A673 (cell line): ENCODE data around the gene NEDD4L.

ENCODE experiments used
- EZH2 ChIP-seq: fragments of 200-600 bp; sonication (generic); IDR thresholded peaks from 2 replicates; pipeline ENCODE4 v1.6.1; 2017; ENCODE audit warnings: borderline replicate concordance, low read depth, mild to moderate bottlenecking, mixed read lengths, antibody characterized with exemption, low read length; ENCODE audit not compliant: poor library complexity, severe bottlenecking
- TF ChIP-seq, protein P1 (sequence below): fragments of 300-800, 200-600 bp; sonication (generic); conservative IDR thresholded peaks from 2 replicates; pipeline ENCODE4 v1.5.1; 2017; ENCODE audit warnings: low read depth, mild to moderate bottlenecking, antibody characterized with exemption, low read length, moderate library complexity, mixed read lengths

DNA sequence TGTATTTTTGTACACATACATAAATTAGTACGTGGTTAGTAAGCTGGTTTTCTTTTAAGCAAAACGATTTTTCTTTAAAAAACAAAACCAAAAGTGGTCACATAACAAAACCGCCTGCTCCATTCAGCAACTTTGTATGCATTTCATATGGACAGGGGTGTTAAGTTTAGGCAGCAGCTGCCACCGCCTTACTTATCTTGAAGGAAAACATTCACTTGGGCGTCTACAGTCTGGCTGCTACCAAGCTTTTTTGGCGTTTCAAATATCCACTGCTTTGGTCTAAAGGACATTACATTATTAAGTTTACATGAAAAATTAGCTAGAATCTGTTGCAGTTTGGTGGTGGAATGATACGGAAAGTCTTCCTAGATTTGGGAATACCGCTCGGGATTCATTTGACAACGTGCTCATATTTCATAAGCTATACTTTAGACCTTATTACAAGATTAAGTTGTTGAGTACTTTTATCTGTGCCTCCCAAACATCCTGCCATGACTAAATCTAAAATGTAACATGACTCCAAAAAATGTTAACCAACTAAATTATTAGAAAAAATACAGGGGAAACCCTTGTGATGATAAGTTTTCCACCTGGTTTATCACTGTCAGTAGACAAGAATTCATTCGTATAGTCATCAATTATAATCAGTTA lies 214.8 kb downstream of the NEDD4L start:
- TF ChIP-seq, protein P1, sequence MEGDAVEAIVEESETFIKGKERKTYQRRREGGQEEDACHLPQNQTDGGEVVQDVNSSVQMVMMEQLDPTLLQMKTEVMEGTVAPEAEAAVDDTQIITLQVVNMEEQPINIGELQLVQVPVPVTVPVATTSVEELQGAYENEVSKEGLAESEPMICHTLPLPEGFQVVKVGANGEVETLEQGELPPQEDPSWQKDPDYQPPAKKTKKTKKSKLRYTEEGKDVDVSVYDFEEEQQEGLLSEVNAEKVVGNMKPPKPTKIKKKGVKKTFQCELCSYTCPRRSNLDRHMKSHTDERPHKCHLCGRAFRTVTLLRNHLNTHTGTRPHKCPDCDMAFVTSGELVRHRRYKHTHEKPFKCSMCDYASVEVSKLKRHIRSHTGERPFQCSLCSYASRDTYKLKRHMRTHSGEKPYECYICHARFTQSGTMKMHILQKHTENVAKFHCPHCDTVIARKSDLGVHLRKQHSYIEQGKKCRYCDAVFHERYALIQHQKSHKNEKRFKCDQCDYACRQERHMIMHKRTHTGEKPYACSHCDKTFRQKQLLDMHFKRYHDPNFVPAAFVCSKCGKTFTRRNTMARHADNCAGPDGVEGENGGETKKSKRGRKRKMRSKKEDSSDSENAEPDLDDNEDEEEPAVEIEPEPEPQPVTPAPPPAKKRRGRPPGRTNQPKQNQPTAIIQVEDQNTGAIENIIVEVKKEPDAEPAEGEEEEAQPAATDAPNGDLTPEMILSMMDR, result no peak
- no peak for TF ChIP-seq EZH2
